NCI-H2107 (cell line): ENCODE results near the gene SAMD4A.

Experiments used
- DNase-seq: peaks from one replicate; lab custom pipeline; 2025; lab: John Stamatoyannopoulos, UW

Gene SAMD4A

GRCh38 chr14:54662491-54663133 is 95.7 kb downstream of the SAMD4A start:
- DNase-seq = no peak

- DNase-seq = no peak
These were observed 98.0 kb downstream of the SAMD4A start for GRCh38 chr14:54664961-54665360.

- DNase-seq = no peak
These were observed 99.0 kb downstream of the SAMD4A start for GRCh38 chr14:54665946-54666345.

- no peak for DNase-seq
These were observed 100.3 kb downstream of the SAMD4A start for GRCh38 chr14:54667026-54667744.

GRCh38 chr14:54667764-54668163 is 100.8 kb downstream of the SAMD4A start:
- no peak for DNase-seq

- DNase-seq = no peak
These were observed 103.0 kb downstream of the SAMD4A start for GRCh38 chr14:54669721-54670561.

GRCh38 chr14:54671537-54671936 is 104.6 kb downstream of the SAMD4A start:
- no peak for DNase-seq

GRCh38 chr14:54672181-54672580 is 105.3 kb downstream of the SAMD4A start:
- no peak for DNase-seq

GRCh38 chr14:54672688-54673087 is 105.8 kb downstream of the SAMD4A start:
- DNase-seq = no peak

- DNase-seq = no peak
These were observed 106.5 kb downstream of the SAMD4A start for GRCh38 chr14:54673193-54674045.

GRCh38 chr14:54674046-54674741 is 107.3 kb downstream of the SAMD4A start:
- no peak for DNase-seq

- no peak for DNase-seq
These were observed 108.6 kb downstream of the SAMD4A start for GRCh38 chr14:54675236-54676128.

GRCh38 chr14:54676812-54677708 is 110.1 kb downstream of the SAMD4A start:
- no peak for DNase-seq

GRCh38 chr14:54680651-54681050 is 113.7 kb downstream of the SAMD4A start:
- no peak for DNase-seq

- DNase-seq = no peak
These were observed 114.9 kb downstream of the SAMD4A start for GRCh38 chr14:54681811-54682261.

- no peak for DNase-seq
These were observed 115.7 kb downstream of the SAMD4A start for GRCh38 chr14:54682578-54682977.

GRCh38 chr14:54683882-54684794 is 117.2 kb downstream of the SAMD4A start:
- no peak for DNase-seq

- DNase-seq = no peak
These were observed 118.4 kb downstream of the SAMD4A start for GRCh38 chr14:54685286-54685845.
